ENCODE results near the gene COL27A1.

The COL27A1 gene

DNA sequence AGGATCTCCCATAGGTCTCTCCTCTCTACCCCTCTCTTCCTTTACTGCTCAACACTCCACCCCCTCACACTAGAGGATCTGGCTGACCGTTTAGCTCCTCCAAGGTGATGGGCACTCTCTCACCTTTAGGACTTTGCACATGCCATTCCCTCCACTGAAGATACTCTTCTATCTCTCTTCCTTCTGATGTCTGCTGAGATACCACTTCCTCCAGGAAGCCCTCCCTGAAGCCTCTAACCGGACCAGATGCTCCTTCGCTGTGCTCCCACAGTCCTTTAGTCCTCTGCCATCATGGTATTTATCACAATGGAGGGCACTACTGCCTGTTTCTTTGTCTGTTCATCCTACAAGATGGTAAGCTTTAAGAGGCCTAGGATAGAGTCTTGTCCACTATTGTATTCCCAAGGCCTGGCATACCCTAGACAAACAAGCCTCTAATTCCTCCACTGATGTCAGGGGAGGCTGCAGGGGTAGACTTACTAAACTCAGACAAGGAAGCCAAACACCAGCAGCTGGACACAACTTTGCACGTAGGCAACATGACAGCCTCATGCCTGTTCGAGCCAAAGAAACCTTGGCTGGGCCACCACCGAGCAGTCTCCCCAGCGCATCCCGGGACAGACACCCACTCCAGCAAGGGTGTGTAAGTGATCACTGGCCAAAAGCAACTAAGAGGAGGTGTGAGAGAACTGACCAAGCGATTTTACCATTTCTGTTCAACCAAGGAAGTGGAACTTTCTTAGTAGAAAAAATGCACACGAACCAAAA lies 194.6 kb downstream of the COL27A1 start:
- H3K4me3 Mint-ChIP-seq = peak overlapping the region; percentile 68 to 88
- DNase-seq = no peak
- H3K4me1 Mint-ChIP-seq = peaks cover 82% of the 10 kb centered on the region
- no peaks in the 10 kb centered on the region for H3K9me3 Mint-ChIP-seq
- no peaks in the 10 kb centered on the region for H3K27me3 Mint-ChIP-seq
- H3K27ac Mint-ChIP-seq = peak overlapping the region; percentile 98 to 99
- peak; percentile 4 for ATAC-seq

GRCh38 chr9:114350636-114351401 lies 195.5 kb downstream of the COL27A1 start:
- Mint-ChIP-seq H3K4me1 (peaks cover 80% of the 10 kb centered on the region), H3K9me3 (no peaks in the 10 kb centered on the region), H3K4me3 (peak overlapping the region; percentile 15 to 45), H3K27me3 (no peaks in the 10 kb centered on the region), H3K27ac (peak overlapping the region; percentile 94 to 99)
- no peak for ATAC-seq
- no peak for DNase-seq

- no peaks in the 10 kb centered on the region for H3K9me3 Mint-ChIP-seq
- DNase-seq (no peak), ATAC-seq (no peak)
- H3K27ac Mint-ChIP-seq = peak overlapping the region in 1 of 2 donors; percentile 29
- peaks cover 80% of the 10 kb centered on the region for H3K4me1 Mint-ChIP-seq
- H3K27me3 Mint-ChIP-seq = no peaks in the 10 kb centered on the region
- H3K4me3 Mint-ChIP-seq = peak overlapping the region in 1 of 2 donors; percentile 1
Measured at GRCh38 chr9:114351932-114352331, 196.6 kb downstream of the COL27A1 start.

DNA sequence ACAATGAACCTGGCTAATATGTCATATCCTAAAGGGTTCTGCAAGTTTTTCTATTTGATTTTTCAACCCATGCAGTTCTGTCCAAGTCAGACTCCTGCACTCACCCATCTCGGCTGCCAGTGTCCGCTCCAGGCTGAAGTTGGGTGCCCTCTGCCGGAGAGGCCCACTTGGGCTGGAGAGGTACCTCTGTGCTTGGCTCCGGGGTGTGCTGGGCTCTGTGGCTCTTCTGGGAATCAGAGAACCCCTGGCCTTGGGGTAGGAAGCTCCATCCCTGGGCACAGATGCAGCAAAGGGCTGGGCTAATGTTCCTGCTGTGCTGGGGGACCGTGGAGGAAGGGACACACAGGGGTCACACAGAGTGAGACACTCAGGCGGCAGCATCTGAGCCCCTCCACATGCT lies 200.5 kb downstream of the COL27A1 start:
- DNase-seq = no peak
- Mint-ChIP-seq H3K27me3 (no peaks in the 10 kb centered on the region), H3K27ac (peak overlapping the region in 1 of 2 donors; percentile 89), H3K9me3 (no peaks in the 10 kb centered on the region), H3K4me1 (peaks cover 80% of the 10 kb centered on the region), H3K4me3 (no peak overlapping the region)
- ATAC-seq = no peak

DNA sequence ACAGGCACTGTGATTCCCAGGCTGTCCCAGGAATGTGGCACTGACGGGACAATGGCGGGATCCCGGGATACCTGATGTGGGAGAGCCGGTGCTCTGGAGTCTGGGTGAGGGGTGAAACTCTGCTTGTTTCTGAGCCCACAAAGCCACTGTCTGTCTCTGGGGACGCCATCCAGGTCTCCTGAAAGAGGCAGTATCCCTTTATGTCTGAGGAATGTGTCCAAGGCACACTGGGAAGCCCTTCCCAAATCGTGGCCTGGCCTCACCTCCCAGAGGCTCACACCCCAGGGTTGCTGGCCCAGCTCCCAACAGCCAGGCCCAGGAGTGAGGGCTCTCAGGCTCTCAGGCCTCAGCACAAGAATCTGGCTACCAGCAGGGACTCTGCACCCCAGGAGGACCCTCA lies 201.5 kb downstream of the COL27A1 start:
- Mint-ChIP-seq H3K4me3 (no peak overlapping the region), H3K4me1 (peaks cover 80% of the 10 kb centered on the region), H3K9me3 (no peaks in the 10 kb centered on the region), H3K27ac (peak overlapping the region; percentile 72 to 89), H3K27me3 (no peaks in the 10 kb centered on the region)
- no peak for ATAC-seq
- no peak for DNase-seq

DNA sequence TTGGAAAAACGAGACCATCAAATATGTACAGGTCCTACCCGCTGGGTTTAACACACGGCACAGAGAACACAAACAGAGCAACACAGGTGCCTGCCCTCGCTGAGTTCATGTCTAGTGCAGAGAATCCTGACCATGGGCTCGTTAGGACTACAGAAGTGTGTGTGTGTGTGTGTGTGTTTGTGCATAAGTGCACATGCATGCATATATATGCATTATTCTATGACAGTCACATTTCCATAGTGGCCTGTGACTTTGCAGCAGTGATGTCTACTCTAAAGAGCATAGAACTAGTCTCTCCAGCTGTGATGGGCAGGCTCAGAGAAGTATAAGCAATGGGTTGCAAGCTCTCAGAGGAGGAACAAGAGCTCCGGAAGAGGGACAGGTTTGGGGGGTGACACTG lies 202.0 kb downstream of the COL27A1 start:
- Mint-ChIP-seq H3K27ac (peak overlapping the region in 1 of 2 donors; percentile 89), H3K4me3 (no peak overlapping the region), H3K4me1 (peaks cover 80% of the 10 kb centered on the region), H3K9me3 (no peaks in the 10 kb centered on the region), H3K27me3 (no peaks in the 10 kb centered on the region)
- ATAC-seq (no peak), DNase-seq (no peak)

DNA sequence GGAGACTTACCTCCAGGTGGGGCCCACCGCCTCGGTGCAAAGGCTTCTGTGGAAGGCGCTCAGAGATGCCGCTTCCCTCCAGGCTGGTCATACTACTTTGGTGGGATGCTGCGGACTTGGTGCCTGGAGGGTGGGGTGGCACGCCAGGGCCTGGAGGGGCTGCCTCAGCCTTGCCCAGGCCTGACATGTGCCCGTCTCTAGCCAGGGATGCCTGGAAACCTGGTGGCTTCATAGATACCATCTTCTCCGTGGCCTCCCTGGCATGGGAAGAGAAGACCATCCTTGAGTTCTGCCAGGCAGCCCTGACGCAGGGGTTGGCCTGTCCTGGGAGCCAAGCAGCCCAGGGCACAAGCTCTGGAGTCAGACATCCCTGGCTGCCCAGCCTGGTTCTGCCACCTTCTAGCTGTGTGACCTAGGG lies 202.6 kb downstream of the COL27A1 start:
- Mint-ChIP-seq H3K9me3 (no peaks in the 10 kb centered on the region), H3K4me3 (no peak overlapping the region), H3K27ac (peak overlapping the region in 1 of 2 donors; percentile 89), H3K4me1 (peaks cover 78% of the 10 kb centered on the region), H3K27me3 (no peaks in the 10 kb centered on the region)
- no peak for ATAC-seq
- no peak for DNase-seq

GRCh38 chr9:114359801-114360200 lies 204.5 kb downstream of the COL27A1 start:
- no peak for ATAC-seq

GRCh38 chr9:114361542-114361941 lies 206.2 kb downstream of the COL27A1 start:
- Mint-ChIP-seq H3K4me1 (peaks cover 92% of the 10 kb centered on the region), H3K9me3 (no peaks in the 10 kb centered on the region), H3K27ac (peak overlapping the region; percentile 57 to 98), H3K4me3 (no peak overlapping the region), H3K27me3 (no peaks in the 10 kb centered on the region)
- no peak for DNase-seq
- ATAC-seq = no peak

More at GRCh38 chr9:114359801-114360200, 204.5 kb downstream of the COL27A1 start:
- peak overlapping the region; percentile 50 to 92 for H3K27ac Mint-ChIP-seq
- H3K4me3 Mint-ChIP-seq = no peak overlapping the region
- peaks cover 92% of the 10 kb centered on the region for H3K4me1 Mint-ChIP-seq
- DNase-seq = no peak
- H3K27me3 Mint-ChIP-seq = no peaks in the 10 kb centered on the region
- H3K9me3 Mint-ChIP-seq = no peaks in the 10 kb centered on the region
